ENCODE measurements around the gene GLI3. TPM values are rescaled to one million over a fixed set of nuclear protein-coding genes. Genes with fewer than 3 reads are reported as not detected.

GLI3 gene
- total RNA-seq, 1 experiment from 2014 or later: 46.2 TPM

DNA sequence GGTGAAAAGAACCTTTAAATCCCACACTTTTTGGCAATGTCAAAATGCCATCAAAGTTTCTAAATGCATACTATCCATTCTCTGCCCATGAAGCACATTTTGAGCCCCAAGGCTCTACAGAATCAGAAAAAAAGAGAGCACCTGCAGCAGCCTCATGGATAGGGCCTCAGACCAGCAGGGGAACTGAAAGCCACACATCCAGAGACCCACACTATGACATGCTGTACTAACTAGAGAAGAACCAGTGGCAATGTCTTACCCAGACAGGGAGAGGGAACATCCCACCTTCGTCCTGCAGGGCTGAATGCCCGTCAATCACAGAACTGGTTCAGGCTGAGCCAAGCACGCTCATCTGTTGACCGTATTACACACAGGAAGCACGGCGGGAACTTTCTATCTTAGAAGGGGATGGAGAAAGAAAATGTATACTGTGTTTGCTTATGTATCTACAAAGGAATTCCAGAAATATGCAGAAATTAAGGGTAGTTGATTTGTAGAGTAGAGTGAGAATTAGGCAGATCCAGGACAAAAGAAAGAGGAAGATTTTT is 237.2 kb downstream of the GLI3 start (continued):
- TF ChIP-seq, protein P1, sequence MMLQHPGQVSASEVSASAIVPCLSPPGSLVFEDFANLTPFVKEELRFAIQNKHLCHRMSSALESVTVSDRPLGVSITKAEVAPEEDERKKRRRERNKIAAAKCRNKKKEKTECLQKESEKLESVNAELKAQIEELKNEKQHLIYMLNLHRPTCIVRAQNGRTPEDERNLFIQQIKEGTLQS (CRISPR knock-in tag; conservative IDR thresholded peaks at IDR 0.05): no peak
- TF ChIP-seq HMGA2 (CRISPR knock-in tag; IDR thresholded peaks at IDR 0.05) (no peak), NR3C1 (CRISPR knock-in tag; conservative IDR thresholded peaks at IDR 0.05; ENCODE audit: low read depth) (no peak), FOXJ3 (CRISPR knock-in tag; IDR thresholded peaks at IDR 0.05; ENCODE audit: borderline replicate concordance) (no peak), HMGXB4 (CRISPR knock-in tag; IDR thresholded peaks at IDR 0.05) (no peak)
- TF ChIP-seq, protein P2, sequence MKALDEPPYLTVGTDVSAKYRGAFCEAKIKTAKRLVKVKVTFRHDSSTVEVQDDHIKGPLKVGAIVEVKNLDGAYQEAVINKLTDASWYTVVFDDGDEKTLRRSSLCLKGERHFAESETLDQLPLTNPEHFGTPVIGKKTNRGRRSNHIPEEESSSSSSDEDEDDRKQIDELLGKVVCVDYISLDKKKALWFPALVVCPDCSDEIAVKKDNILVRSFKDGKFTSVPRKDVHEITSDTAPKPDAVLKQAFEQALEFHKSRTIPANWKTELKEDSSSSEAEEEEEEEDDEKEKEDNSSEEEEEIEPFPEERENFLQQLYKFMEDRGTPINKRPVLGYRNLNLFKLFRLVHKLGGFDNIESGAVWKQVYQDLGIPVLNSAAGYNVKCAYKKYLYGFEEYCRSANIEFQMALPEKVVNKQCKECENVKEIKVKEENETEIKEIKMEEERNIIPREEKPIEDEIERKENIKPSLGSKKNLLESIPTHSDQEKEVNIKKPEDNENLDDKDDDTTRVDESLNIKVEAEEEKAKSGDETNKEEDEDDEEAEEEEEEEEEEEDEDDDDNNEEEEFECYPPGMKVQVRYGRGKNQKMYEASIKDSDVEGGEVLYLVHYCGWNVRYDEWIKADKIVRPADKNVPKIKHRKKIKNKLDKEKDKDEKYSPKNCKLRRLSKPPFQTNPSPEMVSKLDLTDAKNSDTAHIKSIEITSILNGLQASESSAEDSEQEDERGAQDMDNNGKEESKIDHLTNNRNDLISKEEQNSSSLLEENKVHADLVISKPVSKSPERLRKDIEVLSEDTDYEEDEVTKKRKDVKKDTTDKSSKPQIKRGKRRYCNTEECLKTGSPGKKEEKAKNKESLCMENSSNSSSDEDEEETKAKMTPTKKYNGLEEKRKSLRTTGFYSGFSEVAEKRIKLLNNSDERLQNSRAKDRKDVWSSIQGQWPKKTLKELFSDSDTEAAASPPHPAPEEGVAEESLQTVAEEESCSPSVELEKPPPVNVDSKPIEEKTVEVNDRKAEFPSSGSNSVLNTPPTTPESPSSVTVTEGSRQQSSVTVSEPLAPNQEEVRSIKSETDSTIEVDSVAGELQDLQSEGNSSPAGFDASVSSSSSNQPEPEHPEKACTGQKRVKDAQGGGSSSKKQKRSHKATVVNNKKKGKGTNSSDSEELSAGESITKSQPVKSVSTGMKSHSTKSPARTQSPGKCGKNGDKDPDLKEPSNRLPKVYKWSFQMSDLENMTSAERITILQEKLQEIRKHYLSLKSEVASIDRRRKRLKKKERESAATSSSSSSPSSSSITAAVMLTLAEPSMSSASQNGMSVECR (CRISPR knock-in tag; IDR thresholded peaks at IDR 0.05; ENCODE audit: borderline replicate concordance): no peak
- TF ChIP-seq, protein P3, sequence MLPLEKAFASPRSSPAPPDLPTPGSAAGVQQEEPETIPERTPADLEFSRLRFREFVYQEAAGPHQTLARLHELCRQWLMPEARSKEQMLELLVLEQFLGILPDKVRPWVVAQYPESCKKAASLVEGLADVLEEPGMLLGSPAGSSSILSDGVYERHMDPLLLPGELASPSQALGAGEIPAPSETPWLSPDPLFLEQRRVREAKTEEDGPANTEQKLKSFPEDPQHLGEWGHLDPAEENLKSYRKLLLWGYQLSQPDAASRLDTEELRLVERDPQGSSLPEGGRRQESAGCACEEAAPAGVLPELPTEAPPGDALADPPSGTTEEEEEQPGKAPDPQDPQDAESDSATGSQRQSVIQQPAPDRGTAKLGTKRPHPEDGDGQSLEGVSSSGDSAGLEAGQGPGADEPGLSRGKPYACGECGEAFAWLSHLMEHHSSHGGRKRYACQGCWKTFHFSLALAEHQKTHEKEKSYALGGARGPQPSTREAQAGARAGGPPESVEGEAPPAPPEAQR (CRISPR knock-in tag; IDR thresholded peaks at IDR 0.05): no peak

DNA sequence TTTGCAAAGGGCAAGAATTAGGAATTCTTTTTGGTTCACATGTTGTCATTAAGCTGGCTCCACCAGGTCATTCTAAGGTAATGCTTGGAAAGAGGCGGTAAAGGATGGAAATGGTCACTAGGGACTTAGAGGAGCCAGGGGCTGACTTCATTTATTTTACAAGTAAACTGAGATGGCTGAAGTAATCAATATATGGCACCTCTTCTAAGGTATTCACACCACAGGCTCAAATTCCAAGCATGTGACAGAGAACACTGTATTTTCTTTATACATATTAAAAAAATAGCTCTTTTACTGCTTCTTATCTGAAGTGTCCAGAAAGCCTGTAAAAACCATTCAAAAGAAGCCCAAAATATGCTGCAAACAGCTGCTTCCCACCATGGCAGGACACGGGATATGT is 239.0 kb downstream of the GLI3 start:
- no peak for DNase-seq (ENCODE audit: low spot score)
- Mint-ChIP-seq H3K4me1 (peaks cover 3% of the 10 kb centered on the region; the same call in 1 of the 2 replicates), H3K9me3 (no peaks in the 10 kb centered on the region), H3K27ac (no peak overlapping the region), H3K36me3 (peaks cover 10% of the 10 kb centered on the region; the same call in 1 of the 2 replicates), H3K27me3 (ENCODE audit: low read depth) (no peaks in the 10 kb centered on the region), H3K4me3 (no peak overlapping the region)
- no peak for ATAC-seq
- CTCF ChIA-PET: no interaction called here
- POLR2A ChIA-PET: no interaction called here
- TF ChIP-seq ZNF219 (CRISPR knock-in tag; IDR thresholded peaks at IDR 0.05; ENCODE audit: borderline replicate concordance): no peak
- no peak for TF ChIP-seq ZBTB21 (CRISPR knock-in tag; IDR thresholded peaks at IDR 0.05; ENCODE audit: borderline replicate concordance)
- TF ChIP-seq PRDM15 (CRISPR knock-in tag; IDR thresholded peaks at IDR 0.05): no peak
- TF ChIP-seq FOXK1 (CRISPR knock-in tag; IDR thresholded peaks at IDR 0.05): no peak
- TF ChIP-seq RELA (CRISPR knock-in tag; IDR thresholded peaks at IDR 0.05; ENCODE audit: borderline replicate concordance): no peak
- TF ChIP-seq, protein P1 (CRISPR knock-in tag; conservative IDR thresholded peaks at IDR 0.05): no peak
- no peak for TF ChIP-seq E2F5 (CRISPR knock-in tag; IDR thresholded peaks at IDR 0.05)
- no peak for TF ChIP-seq HMGA2 (CRISPR knock-in tag; IDR thresholded peaks at IDR 0.05)
- TF ChIP-seq ZNF281 (CRISPR knock-in tag; IDR thresholded peaks at IDR 0.05): no peak
- TF ChIP-seq ETV6 (CRISPR knock-in tag; IDR thresholded peaks at IDR 0.05): no peak
- no peak for TF ChIP-seq ATF1 (CRISPR knock-in tag; IDR thresholded peaks at IDR 0.05)
- no peak for TF ChIP-seq SP1 (CRISPR knock-in tag; conservative IDR thresholded peaks at IDR 0.05)
- no peak for TF ChIP-seq SOX15 (CRISPR knock-in tag; IDR thresholded peaks at IDR 0.05)
- TF ChIP-seq OVOL2 (CRISPR knock-in tag; IDR thresholded peaks at IDR 0.05; ENCODE audit: borderline replicate concordance): no peak
- no peak for TF ChIP-seq TEAD1 (CRISPR knock-in tag; IDR thresholded peaks at IDR 0.05)

Data from WTC11 (cell line).